OCI-M2 (cell line): Measurements from ENCODE around the gene GAMT.
"Not testable (repeated sequence)": the region's sequence is repeated elsewhere in the genome, so short reads cannot be mapped to it uniquely, and the experiment has no call there.

Source experiments
- DNase-seq: peaks from one replicate; lab custom pipeline; 2025; ENCODE audit not compliant: unreplicated experiment; lab: John Stamatoyannopoulos, UW

The GAMT gene

DNA sequence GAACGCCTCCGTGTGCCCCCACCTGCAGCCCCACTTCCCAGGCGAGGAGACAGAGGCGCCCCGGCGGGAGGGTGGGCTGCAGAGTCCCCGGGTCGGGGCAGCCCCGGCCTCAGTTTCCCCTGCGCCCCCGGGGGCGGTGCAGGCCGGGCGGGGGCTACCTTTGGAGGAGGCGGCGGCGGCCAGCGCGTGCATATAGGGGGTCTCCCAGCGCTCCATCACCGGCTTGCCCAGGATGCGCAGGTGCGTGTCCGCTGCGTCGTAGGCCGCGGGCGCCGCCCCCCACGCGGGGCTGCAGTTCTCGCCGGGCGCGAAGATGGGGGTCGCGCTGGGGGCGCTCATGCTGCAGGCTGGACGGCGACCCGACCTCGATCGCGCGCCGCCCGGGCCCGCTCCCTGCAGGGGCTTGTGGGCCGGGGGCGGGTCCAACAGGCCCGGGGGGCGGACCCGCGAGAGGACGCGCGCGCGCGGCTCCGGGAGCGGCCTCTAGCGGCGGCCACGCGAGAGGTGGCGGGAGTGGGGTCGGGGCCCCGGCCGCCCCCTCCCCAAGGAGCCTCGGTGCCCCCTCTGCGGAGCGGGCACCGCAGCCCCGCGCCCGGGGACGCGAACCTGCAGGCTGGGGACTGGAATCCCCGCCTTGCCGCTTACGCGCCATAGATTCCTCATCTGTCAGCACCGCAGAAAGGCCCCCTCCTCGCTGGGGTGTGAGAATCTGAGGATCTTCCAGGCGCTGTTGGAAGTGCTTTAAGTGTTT is at the start of gene GAMT:
Gene GAMT (minus strand): TSS at position 405 of the 751 bp plus-strand sequence. CDS start 66 bp downstream, at position 339.
- no peak for DNase-seq

DNA sequence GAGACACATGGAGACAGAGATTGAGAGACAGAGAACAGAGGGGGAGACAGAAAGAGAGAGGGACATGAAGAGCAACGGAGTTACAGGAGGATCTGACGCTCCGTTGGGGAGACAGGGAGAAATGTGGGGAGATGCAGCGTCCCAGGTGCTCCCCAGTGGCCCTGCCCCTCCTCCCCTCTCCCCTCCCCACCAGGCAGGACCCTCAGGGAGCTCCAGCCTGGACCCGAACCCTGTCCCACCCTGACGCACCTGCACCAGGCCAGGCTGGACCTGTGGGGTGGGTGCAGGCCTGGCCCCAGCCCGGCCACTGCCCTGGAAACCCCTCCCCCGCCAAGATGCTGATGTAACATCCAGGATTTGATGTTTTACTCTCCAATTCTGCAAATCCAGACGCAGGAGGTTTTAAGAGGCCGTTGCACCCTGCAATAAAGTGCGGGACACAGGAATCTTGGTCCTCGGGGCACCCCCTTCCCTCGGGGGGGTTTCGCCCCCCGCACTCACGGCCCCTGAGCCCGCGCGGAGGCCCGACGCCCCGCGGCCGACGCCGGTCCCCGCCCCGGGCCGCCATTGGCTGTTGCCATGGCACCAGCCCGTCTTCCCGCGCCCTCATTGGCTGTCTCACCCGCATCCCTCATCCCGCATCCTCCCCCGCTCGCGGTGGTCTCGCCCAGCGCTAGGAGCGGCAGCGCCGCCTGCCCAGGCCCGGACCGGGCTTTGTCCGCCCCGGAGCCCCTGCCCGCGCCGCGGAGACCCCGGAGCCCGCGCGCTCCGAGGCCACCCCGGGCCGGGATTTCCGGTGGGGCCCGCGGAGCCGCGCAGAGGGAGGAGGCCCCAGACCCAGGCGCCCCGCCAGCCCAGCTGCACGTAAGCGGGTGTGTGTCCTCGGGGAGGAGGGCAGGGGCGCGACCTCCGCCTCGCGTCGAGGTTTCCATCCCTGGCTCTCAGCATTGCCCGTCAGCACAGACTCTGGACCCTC is 48.4 kb upstream of the GAMT start, which contains the start of gene APC2:
Gene APC2 (plus strand): TSS at position 655 of the 976 bp plus-strand sequence. CDS start 2,881 bp downstream, outside the sequence.
- DNase-seq: no peak

DNA sequence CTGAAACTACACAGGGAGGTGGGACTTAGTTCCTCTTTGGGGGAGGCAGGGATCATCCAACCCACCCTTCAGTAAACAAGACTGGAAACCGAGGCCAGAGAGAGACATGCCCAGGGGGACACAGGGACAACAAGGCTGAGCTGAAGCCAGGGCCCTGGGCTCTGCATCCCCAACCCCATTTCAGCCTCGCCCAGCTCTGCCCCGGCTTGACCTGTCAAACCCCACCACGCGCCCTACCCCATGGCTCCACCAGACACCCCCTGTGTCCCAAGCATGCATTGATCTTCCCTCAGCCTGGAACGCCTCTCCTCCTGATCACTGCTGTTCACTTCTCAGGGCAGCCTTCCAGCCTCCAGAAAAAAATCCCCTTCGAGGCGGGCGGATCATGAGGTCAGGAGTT is 46.6 kb upstream of the GAMT start:
- no peak for DNase-seq

DNA sequence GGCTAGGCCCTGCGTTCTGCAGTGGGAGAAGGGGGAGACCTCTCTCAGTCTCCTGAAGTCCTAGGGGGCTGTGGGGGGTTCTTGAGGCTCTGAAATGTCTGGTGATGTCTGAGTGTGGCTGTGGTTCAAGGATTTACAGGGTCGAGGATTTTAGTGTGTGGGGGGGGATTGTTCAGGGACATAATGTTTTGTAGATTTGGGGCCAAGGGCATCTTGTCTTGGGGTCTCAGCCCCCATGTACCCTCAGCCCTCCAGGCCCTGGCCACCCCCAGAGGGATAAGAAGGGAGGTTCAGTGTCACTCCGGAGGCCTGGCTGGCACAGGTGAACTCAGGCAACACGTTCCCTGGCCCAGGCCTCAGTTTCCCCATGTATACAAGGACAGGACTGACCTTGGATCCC is 46.2 kb upstream of the GAMT start:
- no peak for DNase-seq

DNA sequence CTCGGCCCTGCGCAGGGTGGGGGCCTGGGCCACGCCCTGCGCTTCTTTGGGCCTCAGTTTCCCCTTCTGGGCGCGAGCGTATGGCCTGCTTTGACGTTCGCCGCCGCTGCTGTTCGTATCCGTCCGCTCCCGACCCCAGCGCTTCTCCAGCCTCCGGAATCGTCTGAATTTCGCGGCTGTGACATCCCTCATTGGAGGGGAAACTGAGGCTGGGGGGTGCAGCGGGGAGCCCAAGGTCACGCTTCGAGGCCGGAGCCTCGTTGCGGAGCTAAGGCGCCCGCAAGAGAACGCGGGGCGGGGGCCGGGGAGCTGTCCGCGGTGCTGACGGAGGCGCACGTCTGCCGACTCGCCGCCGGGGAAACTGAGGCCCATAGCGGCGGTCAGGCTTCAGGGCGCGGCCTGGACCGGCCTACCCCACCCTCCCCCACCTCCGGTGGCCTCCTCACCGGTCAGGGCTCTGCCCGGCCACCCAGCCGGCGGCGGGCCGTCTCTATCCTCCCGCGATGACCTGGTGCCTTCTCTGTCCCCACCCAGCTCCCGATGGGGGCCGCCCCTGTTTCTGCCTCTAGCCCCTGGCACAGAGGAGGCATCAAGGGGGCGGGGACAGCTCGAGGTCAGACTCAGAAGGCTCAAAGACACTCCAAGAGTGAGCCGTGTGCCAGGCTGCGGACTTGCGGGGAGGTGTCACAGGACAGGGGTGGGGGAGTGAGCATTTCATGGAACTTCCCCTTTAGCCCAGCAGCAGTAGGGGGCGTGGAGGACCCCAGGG is 45.6 kb upstream of the GAMT start:
- no peak for DNase-seq

DNA sequence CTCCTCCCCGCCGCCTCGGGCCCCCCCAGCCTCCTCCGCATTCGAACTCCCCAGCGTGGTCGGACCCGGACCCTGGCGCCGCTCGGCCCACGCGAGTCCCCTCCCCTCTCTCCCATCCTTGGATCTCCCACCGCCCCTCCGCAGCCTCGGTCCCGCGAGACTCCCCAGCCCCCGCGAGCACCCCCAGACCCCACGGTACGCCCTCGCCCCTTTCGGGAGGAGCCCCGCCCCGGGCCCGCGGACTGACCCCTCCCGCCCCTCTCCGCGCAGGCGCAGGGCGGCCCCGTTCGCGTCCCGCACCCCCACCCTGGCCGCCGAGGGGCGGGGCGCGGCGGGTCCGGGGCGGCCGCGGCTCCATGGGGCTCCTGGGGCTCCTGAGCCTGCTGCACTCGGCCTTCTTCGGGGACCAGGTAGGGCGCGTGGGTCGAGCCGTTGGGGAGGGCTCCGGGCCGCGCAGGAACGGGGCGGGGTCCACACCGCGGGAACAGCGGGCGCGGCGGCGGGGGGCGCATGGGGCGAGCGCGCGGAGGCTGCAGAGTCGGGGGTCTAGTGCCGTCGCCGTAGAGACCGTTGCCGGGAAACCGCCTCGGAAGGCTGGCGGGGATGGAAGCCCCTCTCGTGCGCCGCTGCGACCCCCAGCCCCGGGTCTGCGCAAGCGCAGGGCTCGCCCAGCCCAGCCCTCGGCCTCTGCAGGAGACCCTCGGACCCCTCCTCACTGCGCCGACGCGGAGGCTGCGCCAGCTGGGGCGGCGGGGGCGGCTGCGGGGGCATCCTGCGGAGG is 44.8 kb upstream of the GAMT start:
- no peak for DNase-seq

DNA sequence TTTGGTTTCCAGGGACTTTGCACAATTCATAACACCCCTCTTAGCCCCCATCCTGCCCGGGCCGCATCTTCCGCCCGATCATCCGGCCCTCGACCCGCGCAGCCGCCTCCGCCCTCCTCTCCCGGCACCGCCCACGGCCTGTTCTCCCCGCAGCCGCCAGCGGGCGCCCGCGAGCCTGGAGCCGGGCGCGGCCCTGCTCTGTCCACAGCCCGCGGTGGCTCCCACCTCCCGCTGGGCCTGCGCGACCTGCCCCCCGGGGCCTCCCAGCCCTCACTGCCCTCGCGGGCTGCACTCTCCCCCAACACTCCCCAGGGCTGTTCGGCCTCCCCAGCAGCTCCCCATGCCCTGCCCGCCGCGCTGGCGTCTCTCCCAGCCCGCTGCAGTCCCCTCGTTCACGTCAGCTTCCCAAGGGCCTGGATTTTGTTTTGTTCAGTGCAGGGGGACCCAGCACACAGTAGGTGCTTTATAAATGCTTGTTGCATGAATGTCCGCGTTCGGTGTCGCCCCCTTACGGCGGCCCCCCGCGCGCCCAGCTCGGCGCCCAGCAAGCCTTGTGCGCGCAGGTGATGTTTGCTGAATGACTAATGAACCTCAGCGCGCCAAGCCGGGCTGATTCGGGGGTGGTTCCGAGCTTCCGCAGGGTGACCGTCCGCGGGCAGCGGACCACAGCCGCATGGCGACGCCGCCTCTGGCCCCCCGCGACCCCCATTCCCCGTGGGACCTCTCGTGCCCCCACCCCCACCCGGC is 44.0 kb upstream of the GAMT start:
- no peak for DNase-seq

DNA sequence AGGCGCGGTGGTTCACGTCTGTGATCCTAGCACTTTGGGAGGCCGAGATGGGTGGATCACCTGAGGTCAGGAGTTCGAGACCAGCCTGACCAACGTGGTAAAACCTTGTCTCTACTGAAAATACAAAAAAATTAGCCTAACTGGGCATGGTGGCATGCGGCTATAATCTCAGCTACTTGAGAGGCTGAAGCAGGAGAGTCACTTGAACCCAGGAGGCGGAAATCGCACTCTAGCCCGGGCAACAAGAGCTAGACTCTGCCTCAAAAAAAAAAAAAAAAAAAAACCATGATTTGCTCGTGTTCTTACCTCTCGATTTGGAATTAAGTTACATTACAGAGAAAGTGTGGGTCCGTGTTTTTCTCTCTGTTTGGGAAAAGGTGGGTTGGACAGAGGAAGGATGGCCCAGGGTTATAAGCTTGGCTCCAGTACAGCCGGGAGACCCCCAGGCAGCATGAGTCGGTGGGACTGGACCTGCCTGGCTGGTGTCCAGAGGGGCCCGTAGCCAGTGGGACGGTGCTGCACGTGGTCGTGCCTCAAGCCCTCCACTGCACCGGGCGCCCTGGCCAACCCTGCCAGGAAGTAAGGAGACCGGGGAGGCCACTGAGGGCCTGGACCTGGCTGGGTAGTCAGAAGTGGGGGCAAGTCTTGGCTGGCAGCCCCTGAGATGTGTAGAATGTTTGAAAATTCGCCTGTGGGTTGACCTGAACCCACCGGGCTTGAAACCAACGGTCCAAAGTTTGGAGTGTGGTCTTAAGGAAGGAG is 40.5 kb upstream of the GAMT start:
- no peak for DNase-seq

DNA sequence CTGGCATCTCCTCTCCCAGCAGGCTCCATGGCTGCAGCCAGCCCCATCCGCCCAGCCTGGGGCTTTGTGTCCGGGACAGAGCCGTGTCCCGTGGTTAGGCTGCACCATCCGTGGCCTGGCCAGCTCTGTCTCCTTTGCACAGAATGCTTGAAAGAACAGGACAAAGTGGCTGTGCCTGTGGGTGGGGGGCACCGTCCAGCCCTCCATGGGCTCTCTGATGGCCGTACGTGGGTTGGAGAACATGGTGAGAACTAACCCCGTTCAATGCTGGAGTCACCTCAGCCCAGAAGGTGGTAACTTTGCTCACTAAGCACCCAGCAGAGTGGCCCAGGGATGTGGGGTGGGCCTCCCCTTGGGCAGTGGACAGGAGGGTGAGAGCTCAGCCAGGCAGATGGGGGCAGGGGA is 39.7 kb upstream of the GAMT start:
- no peak for DNase-seq

DNA sequence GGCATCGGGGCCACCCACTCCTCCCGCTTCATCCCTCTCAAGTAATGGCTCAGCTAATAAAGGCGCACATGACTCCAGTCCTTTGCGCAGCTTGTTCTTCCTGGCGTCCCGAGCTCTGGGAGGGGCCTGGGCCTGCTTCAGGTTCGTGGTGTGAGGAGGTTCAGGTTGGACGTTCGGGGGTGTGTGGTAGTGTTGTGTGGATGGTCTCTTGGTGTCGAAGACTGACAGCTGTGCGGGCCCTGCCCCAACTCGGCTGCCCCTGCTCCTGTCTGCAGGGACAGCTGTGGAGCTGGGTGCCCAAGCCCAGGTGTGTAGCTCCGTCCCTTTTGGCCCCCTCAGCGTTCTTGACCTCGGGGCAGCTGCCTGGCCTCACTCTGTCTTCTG is 39.1 kb upstream of the GAMT start:
- no peak for DNase-seq

DNA sequence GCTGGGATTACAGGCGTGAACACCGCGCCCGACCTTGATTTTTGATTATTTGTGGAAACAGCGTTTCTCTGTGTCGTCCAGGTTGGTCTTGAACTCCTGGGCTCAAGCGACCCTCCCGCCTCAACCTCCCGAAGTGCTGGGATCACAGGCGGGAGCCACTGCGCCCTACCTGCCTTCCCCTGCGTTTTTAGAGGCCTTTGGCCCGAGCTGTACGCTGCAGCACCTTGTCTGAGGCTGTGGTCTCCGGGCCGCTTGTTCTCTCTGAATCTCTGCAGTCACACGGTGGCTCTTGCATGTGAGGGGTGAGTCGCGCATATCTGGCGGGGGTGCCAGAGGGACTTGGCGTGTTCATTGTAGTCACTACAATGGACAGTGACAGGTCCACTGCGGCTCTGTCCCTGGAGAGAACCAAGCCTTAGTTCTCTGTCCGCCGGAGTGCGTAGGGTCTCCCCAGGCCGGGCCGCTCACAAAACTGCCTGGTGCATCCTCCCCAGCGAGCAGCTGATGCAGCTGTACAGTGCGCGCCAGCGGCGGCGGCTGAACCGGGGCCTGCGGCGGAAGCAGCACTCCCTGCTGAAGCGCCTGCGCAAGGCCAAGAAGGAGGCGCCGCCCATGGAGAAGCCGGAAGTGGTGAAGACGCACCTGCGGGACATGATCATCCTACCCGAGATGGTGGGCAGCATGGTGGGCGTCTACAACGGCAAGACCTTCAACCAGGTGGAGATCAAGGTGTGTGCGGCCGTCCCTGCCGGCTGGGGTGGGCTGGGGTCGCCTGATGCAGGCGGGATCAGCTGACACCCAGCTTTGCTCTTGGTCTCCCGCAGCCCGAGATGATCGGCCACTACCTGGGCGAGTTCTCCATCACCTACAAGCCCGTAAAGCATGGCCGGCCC is 38.4 kb upstream of the GAMT start:
- DNase-seq: not testable (repeated sequence)

DNA sequence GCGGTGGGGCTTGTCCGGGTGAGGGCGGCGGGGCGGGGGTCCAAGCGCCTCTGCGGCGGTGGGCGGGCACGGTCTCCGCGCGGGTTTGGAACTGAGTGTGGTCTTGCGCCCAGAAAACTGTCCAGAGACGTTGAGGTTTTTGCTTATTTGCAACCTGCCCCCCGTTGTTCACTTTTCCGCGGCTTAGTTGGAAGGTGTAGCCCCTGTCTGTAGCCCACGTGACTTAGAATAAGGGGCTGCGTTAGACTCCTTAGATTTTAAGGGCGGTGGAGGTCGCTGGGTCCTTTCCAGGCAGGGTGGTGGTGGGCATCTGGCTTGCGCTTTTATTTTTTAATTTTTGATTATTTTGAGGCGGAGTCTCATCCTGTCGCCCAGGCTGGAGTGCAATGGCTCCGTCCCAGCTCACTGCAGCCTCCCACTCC is 37.6 kb upstream of the GAMT start:
- no peak for DNase-seq

DNA sequence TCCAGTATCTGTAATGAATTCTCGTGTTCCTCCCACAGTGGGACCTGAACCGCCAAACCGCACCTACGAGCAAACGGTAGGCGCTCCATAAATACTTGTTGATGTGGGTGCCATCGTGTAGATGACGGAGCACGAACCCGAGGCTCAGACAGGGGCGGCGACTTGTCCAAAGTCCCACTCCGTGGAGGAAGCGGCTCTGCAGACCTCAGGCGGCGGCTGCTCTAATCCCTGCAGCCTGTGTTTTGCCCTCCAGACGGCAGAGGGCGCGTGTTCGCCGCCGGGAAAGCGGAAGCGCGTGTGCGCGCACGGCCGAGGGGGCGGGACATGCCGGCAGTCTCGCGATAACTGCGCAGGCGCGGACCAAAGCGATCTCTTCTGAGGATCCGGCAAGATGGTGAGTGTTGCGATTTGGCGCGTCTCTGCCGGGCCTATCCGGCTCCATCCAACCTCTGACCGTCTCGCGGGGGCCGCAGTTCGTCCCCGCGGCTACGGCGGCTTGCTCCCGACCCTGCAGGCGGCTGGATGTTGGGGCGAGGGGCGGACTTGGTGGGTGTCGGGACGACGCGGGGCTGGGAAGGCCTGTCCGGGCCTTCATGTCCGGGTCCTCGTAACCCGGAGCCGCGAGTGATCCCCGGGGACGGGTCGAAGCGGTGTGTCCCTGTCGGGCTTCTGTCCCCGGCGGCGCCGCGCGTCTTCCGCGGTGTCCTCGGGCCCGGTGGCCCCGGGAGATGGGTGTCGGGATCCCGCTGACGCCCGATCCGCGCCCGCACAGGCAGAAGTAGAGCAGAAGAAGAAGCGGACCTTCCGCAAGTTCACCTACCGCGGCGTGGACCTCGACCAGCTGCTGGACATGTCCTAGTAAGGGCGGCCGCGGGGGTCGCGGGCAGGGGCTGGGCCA is 36.9 kb upstream of the GAMT start, which contains the start of gene RPS15:
Gene RPS15 (plus strand): TSS at position 362 of the 898 bp plus-strand sequence. CDS start 30 bp downstream, at position 392.
- DNase-seq: no peak

DNA sequence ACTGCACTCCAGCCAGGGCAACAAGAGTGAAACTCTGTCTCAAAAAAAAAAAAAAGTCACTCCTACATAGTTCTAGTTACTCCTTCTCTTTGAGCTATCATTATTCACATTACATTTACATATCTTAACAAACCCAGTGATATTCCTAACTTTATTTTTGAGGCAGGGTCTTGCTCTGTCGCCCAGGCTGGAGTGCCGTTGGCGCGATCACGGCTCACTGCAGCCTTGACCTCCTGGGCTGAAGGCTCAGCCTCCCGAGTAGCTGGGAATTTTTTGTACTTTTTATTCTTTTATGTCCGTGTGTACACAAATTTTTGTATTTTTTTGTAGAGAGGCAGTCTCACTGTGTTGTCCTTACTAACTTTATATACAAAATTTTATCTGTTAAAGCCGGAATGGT is 36.3 kb upstream of the GAMT start:
- DNase-seq: no peak

DNA sequence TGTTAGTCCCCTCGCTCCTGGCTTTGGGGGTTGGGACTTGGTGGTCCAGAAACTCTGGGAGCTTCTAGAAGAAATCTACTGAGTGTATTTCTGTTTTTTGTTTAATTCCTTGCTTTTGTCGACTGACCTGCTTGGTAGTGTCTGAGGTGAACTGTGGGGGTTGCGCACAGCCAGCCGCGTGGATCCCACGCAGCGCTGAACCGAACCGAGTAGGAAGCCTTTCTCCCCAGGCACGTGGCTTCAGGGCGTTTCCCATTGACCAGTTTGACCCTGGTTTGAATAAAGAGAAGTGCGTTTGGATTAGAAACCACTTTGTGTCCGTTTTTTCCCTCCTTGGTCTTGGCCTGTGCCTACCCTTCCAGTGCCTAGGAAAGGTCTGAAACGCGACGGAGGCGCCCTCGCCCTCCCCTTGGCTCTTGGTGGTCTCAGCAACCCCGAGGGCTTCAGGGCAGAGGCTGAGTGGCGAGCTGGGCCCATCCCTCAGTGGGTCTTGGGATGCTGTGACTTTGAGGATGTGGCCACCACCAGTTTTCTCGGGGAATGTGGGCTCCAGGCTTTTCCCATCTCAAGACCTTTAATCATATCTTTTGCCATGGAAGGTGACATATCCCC is 34.1 kb upstream of the GAMT start:
- DNase-seq: no peak

DNA sequence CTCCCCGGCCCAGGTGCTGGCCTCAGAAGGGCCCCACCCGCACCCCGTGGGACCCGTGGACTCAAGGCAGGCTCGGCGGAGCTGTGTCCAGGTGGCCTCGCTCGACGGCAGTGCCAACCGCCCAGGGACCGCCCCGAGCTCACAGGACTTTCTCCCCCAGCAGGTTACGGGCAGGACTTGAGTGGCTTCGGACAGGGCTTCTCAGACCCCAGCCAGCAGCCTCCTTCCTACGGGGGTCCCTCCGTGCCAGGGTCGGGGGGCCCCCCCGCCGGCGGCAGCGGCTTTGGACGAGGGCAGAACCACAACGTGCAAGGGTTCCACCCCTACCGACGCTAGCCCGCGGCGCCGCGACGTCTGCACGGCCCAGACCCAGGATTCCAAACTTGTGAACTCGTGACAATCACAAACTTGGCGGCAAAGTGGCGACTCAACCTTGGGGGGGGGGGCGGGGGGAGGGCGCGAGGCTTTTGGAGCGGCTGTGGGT is 33.3 kb upstream of the GAMT start:
- no peak for DNase-seq
